GM19238 (cell line): ENCODE results near the gene P2RY12.

Experiments
- DNase-seq: peaks from one replicate; pipeline ENCODE4 v3.0.0; 2011; ENCODE audit warnings: low spot score; ENCODE audit not compliant: insufficient read length

Gene P2RY12

GRCh38 chr3:151307583-151308488 is 76.7 kb downstream of the P2RY12 start:
- no peak for DNase-seq

DNA sequence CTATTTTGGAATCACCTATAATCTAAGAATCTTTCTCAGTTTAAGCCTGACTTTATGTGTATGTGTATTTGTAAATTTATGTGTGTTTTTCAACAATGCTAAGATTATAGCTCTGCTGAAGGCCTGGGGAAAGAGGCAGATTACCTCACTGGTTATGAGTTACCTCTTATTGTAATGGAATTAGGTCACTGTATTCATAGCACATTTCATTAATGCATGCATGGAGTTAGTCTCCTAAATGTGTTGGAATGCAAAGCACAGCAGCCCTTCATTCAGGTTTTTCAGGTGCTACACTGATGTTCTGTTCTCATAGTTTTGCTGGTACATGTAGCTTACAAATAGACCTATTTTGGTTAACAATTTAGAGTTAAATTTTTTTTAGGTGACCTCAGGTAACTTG is 77.4 kb downstream of the P2RY12 start:
- DNase-seq = no peak

DNA sequence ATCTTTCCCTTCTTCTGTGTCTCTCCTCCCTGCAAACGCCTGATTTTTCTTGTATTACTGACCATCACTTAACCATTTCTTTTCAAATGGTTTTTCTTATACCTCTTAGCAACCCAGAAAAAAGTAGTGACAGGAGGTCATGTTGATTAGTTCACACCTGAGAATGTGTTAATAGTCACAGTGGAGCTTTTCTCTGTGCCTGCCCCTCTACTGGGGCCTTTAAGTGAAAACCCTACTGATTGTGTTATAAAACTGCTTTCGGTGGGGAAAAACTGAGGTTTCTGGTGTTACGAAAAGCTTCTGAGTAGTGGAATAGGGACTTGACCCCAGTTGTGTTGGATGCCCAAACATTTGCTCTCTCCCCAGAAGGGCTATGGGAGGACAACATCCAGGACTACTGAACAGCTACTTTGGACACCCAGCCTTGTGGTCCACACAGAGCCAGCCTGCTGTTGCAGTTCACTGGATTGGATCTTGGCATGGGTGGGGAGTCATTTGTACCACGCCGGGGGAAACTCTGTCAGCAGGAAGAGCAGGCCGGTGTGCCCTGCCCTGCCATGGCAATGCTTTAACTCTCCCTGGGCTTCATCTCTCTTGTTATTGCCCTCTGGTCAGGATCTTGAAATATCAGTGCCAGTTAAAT is 78.3 kb downstream of the P2RY12 start:
- DNase-seq = no peak

GRCh38 chr3:151305775-151306151 is 78.8 kb downstream of the P2RY12 start:
- DNase-seq = no peak

- DNase-seq = no peak
Measured at GRCh38 chr3:151305060-151305774, 79.3 kb downstream of the P2RY12 start.

- DNase-seq = no peak
Measured at GRCh38 chr3:151303751-151304150, 80.8 kb downstream of the P2RY12 start.

- DNase-seq = no peak
Measured at GRCh38 chr3:151301787-151302186, 82.8 kb downstream of the P2RY12 start.

- no peak for DNase-seq
Measured at GRCh38 chr3:151300539-151300938, 84.0 kb downstream of the P2RY12 start.

GRCh38 chr3:151299006-151299405 is 85.5 kb downstream of the P2RY12 start:
- DNase-seq = no peak

- no peak for DNase-seq
Measured at GRCh38 chr3:151297429-151297828, 87.1 kb downstream of the P2RY12 start.

- DNase-seq = no peak
Measured at GRCh38 chr3:151296226-151296625, 88.3 kb downstream of the P2RY12 start.

DNA sequence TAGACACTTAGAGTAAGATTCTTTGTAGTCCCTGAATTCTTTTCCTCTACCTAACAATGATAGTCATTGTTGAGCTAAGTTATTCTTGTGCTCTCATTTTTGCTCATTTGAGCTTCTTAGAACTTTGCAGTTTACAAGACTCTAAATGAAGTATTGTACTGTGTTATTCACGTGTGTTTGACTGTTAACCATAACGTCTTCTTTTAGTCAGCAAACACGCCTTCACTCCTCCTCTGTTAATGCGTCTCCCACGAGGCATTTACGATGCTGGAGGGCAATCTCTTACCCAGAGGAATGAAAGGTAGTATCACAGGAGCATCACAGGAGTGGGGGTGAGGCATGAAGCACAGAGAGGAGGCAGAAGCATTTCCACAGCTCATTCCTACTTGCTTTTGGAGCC is 91.4 kb downstream of the P2RY12 start:
- no peak for DNase-seq

GRCh38 chr3:151290673-151291072 is 93.9 kb downstream of the P2RY12 start:
- no peak for DNase-seq

DNA sequence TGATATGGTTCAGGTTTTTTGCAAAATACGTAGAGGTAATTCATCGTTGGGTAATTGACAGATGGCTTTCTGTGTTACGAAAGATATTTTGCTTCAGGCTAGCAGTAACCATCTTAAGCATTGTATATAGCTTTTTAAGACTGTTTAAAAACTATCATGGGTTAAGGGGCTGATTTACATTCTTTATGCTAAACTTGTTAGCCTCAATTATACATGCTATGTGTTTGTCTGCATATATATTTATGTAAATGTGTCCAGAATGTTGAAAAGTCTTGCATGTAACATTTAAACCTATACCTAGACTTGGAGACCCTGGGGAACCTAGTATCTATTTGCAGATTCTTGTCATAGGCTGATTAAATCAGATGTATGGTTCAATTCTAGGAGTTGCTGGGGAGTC is 95.1 kb downstream of the P2RY12 start:
- no peak for DNase-seq
